CD4-positive, alpha-beta T cell treated with Interleukin-10 for 1 hour (primary cell): ENCODE results near the gene GREB1.

Experiments used
- DNase-seq: peaks from one replicate; pipeline ENCODE4 v3.0.0-alpha.2; 2020

The GREB1 gene

DNA sequence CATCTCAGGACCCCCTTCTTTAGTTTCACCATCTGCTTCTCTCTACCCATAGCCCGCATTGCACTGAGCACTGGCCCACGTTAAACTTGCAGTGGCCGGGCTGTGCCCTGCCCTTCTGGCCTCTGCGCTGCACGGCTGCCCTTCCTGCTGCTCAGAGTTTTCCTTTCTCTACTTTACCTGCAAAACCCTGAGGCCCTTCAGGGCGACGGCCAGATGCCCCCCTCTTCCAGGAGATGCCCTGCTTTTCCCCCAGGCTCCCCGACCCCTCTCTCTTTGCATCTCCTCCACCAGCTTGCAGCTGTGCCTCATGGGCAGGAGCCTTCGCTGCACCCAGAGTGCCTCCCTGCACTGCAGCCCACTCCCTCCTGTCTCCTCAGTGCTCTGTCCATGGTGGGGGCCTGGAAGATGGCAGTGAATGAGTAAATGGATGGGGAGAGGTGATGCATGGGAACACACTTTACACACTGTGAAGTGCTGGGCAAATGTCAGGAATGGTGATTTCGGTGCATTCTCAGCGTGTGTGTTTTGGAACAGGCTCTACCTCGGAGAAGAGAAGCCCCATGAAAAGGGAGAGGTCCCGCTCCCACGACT, 82.3 kb downstream of the GREB1 start:
- DNase-seq = no peak

DNA sequence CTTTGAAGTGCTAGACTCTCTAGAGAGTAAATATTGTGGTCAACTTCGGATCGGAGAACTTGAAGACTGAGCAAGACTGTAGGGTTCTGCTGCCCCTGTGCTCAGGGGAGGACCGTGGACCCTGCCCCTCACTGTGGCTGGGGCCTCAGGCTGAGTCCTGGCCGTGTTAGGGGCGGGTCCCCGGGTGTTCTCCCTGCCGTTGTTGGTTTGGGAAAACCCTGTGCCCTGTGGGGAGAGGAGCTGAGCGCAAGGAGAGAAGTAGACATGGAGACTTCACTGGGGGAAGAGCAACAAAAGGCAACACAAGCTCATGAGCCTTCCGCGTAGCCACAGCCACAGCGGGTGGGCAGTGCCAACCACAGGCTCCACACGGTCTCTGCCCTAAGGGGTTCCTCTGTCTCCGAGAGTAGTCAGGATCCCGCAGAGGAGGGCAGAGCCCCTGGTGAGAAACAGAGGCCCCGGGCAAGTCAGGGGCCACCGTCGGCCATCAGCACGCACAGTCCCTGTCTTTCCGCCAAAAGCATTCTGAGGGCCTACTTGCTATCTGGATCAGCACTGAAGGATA, 83.1 kb downstream of the GREB1 start:
- DNase-seq = no peak

DNA sequence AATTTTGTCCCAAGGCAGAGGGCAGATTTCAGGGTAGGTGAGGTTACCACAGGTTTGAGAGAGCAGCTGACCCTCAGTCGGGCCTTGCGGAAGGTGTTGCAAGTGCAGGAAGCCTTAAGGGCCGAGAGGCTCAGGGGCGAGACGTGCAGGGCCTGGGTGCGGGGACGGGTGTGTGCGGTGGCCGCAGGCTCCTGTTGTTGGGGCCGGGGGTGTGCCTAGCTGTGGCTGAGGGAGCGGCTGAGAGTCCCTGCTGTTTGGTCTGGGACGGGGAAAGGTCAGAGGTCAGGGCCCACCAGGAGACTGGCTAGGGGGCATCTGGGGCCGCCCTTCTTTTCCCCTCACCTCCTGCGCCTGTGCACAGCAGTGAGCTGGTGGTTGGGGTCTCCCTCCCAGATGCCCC, 83.7 kb downstream of the GREB1 start:
- no peak for DNase-seq

DNA sequence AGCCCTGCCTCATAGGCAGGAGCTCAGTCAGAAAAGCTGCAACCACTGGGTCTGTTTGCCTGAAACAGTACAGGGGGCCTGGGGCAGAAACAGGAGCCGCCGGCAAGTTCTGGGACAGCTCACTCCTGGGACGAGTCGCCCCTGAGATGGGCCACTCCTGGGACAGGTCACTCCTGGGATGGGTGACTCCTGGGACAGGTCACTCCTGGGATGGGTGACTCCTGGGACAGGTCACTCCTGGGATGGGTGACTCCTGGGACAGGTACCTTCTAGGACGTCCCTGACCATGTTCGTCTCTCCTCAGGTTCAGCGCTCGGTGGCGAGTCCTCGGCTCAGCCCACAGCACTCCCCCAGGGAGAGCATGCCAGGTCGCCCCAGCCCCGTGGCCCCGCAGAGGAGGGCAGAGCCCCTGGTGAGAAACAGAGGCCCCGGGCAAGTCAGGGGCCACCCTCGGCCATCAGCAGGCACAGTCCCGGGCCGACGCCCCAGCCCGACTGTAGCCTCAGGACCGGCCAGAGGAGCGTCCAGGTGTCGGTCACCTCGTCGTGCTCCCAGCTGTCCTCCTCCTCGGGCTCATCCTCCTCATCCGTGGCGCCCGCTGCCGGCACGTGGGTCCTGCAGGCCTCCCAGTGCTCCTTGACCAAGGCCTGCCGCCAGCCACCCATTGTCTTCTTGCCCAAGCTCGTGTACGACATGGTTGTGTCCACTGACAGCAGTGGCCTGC, 84.3 kb downstream of the GREB1 start:
- no peak for DNase-seq

DNA sequence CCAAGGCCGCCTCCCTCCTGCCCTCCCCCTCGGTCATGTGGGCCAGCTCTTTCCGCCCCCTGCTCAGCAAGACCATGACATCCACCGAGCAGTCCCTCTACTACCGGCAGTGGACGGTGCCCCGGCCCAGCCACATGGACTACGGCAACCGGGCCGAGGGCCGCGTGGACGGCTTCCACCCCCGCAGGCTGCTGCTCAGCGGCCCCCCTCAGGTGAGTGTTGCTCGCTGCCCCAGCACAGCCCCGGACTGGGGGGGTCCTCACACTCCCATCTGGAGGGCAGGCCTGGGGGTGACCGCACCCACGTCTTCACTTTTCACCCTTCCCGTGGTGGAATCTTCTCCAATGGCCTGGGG, 84.8 kb downstream of the GREB1 start:
- DNase-seq = no peak

DNA sequence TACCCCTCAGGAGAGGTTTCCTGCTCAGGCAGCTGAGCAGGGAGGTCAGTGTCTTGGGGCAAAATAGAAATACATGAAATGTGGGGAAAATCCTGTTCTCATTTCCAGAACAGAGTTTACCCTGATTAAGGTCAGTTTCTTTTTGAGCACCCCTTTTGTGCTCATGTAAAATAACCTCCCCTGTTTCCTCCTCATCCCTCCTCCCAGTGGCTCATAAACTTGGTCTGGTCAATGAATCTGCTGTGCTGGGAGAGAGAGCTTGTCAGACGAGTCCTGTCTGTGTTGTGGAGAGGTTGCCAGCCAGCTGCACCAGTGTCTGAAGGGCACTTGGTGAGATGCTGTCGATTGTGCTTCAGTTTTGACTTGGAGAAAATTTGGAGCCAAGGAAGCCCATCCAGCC, 87.6 kb downstream of the GREB1 start:
- no peak for DNase-seq

DNA sequence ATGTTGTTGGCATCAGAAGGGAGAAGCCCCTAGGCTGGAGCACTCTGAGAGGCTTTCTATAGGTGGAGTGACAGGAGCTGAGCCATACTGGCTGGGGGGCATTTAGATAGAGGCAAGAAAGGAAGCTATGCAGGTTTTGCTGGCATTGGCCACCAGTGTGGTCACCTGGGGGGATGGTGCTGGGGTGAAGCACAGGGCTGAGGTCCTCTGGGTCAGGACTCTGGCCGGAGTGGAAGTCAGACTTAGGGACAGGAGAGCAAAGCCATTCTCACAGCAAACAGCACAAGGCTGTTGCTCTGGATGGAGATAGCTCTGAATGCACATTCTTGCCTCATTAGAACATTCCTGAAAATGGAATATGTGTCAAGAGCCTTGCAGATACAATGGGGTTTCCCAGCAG, 88.8 kb downstream of the GREB1 start:
- DNase-seq = no peak

DNA sequence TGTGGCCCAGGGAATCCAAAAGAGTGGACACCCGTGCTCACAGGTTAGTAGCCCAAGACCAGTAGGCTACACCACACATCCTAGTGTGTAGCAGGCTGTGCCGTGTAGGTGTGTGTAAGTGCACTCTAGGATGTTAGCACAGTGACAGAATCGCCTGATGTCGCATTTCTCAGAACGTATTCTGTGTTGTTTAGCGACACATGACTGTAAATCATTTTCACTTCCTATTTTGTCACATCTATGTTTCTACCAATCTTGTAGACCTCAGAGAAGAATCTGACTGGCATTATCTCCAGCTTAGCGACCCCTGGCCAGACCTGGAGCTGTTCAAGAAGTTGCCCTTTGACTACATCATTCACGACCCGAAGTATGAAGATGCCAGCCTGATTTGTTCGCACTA, 91.0 kb downstream of the GREB1 start:
- DNase-seq = no peak

DNA sequence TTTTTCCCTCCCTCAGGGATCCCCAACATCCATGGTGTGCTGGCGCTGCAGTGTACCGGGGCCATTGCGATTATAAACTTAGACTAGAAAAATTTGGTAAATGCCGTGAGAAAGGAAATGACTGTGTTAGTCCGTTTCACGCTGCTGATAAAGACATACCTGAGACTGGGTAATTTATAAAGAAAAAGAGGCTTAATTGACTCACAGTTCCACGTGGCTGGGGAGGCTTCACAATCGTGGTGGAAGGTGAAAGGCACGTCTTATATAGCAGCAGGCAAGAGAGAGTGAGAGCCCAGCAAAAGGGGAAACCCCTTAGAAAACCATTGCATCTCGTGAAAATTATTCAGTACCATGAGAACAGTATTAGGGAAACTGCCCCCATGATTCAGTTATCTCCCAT, 91.8 kb downstream of the GREB1 start:
- no peak for DNase-seq

DNA sequence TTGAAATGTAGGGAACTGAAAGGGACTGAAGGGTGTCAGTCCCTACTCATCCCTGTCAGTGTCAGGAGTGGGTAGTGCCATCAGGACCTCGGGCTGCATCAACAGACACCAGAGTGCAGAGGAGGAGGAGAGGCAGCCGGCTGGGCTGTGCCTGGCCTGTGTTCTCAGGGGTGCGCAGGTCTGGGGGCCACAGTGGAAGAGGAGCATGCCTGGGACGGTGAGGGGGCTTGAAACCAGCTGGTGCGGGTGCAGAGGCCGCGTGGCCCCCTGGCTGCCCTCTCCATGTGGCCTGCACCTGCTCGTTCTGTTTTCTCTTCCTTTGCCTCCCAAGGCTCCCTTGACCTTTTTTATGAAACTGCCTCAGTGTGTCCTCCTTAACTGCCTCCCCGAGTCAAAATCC, 94.8 kb downstream of the GREB1 start:
- DNase-seq = no peak

DNA sequence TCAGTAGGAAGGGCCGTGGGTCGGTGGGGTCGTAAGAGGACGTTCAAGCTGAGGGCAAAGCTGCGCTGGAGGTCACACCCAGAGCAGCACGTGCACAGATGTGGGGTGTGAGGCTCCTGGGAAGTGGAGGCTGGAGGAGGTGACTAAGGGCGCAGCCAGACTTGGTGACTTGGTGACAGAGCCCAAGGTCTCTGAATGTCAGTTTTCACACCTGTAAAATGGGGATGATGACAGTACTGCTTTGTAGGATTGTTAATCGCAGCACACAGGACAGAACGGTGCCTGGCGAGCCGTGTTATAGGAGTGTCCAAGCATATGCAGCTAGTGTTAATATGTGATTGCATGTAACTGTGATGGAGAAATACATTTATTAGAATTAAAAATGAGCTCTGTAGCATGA, 95.4 kb downstream of the GREB1 start:
- no peak for DNase-seq

DNA sequence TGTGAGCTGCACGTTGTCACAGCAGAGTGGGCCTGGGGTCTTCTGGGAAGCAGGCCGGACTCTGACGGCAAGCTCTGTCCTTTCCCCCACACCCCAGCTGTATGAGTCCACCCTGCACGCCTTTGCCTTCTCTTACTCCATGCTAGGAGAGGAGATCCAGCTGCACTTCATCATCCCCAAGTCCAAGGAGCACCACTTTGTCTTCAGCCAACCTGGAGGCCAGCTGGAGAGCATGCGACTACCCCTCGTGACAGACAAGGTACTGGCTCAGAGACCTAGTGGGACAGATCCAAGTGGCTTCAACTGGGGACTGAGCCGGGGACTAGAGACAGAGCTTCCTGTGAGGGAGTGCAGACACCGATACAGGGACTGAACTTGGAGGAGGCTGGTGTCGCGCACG, 96.0 kb downstream of the GREB1 start:
- DNase-seq = no peak

DNA sequence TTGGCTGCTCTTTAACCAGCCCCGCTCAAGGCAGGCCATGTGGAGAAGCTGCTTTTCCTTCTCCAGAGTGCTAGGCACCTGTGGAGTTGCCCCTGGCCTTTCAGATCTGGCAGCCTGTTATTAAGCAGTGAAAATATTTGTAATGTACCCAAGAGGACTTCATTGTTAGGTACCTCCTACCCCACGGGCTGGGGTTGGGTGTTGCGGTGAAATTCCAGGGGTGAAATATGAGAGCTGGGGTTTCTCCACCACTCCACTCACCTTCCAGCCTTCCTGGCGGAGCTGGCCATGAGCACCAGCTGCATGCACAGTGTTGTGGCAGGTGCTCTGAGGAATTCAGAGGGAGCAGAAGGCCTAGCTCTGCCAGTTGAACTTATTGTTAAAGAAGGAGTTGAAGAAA, 97.0 kb downstream of the GREB1 start:
- DNase-seq = no peak

DNA sequence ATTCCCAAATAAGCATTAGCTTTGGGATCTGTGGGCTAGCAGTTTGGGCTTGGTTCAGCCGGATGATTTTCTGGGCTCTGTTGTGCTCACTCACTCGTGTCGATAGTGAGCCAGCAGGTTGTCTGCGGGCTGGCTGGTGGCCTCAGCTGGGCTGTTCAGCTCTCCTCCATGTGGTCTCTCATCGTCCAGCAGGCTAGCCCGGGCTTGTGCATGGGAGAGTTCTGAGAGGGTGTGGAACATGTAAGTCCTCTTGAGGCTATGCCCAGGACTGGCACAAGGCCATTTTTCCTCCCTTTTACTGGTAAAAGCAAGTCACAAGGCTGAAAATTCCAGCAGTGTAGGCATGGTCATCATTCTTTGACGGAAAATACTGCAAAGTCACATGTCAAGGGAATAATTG, 97.6 kb downstream of the GREB1 start:
- no peak for DNase-seq

DNA sequence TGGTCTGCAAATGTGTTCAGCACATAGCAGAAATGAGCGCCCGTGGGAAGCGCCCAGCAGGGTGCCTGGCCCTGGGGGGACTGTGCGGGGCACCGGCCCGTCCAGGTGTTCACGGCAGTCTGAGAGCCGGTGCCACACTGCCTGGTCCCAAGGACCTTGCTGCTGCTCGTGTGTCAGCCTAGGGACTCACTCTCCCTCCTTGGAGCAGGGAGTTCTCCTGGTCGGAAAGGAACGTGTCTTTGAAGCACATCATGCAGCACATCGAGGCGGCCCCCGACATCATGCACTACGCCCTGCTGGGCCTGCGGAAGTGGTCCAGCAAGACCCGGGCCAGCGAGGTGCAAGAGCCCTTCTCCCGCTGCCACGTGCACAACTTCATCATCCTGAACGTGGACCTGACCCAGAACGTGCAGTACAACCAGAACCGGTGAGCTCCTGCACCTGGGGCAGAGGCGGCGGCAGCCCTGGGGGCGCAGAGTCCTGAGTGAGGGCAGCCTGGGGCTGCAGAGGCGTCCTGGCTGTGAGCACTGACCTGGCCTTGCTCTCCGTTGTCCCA, 100.2 kb downstream of the GREB1 start:
- no peak for DNase-seq

DNA sequence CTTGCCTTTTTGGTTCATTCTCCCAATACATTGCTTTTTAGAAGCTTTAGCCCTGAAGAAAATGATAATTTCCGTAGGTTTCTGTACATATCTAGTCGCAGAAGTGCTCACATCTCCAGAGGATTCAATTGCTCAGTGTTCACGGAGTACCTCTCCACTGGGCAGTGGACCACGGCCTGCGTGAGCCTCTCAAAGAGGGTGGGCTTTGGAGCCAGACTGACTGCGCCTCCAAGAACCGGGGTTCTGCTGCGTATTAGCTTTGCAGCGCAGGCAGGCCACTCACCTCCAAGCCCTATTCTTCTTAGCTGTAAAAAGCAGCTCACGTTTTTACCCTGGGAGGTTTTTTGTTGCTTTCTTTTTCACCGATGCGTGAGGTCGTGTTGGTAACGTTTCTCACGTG, 100.7 kb downstream of the GREB1 start:
- no peak for DNase-seq

DNA sequence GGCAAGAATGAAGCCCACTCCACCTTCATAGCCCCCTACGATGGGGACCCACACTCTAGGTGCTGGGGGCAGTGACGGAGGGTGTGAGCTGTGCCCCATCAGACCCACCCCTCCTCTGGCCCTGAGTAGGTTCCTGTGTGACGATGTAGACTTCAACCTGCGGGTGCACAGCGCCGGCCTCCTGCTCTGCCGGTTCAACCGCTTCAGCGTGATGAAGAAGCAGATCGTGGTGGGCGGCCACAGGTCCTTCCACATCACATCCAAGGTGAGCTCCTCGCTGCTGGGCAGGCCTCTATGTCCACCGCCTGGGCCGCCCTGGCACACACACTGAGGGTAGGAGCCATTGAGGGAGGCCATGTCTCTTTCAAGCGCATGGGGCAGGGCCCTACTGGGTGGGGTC, 101.3 kb downstream of the GREB1 start:
- DNase-seq = no peak

DNA sequence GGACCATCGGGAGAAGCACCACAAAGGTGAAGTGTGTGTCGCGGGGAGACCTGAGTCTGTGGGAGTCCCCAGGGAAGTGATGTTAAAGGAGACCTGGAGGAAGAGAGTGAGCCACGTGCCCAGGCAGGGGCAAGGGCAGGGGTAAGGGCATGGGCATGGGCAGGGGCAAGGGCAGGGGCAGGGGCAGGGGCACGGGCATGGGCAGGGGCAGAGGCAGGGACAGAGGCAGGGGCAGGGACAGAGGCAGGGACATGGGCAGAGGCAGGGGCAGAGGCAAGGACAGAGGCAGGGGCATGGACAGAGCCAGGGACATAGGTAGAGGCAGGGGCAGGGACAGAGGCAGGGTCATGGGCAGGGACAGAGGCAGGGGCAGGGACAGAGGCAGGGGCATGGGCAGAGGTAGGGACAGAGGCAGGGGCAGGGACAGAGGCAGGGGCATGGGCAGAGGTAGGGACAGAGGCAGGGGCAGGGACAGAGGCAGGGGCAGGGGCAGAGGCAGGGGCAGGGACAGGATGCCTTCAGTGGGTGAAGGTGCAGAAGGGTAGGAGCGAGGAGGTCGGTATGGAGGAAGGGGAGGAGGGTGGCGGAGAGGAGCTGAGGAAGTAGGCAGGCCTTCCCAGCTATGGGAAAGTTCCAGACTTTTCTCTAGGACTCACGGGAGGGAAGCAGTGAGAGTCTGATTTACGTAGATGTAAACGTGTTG, 102.9 kb downstream of the GREB1 start:
- DNase-seq = no peak

DNA sequence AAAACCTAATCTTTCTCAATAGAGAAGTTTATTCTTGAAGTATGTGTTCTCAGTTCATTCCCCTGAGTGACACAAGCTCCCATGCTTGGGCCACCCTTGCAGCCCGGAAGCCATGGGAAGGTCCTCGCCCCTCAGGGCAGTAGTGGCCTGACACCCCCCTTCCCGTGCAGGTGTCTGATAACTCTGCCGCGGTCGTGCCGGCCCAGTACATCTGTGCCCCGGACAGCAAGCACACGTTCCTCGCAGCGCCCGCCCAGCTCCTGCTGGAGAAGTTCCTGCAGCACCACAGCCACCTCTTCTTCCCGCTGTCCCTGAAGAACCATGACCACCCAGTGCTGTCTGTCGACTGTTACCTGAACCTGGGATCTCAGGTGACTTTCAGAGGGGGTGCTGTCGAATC, 103.7 kb downstream of the GREB1 start:
- no peak for DNase-seq

DNA sequence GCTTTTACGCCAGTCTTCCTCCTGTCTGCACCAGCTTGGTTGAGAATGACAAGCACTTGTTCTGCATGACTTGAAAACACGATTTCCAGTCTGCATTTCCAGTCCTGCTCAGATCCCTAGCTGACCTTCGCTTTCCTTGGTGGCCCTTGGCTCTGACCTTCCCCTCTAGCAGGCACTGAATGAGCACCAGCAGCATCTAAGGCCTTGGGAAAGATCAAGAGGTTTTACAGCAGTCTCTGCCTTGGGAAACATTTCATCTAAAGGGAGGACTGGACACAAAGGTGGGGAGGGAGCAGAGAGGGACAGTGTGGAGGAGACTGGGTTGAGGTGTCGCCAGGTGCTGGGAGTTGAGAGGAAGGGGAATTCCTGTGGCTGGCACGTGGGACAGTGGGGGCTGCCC, 105.7 kb downstream of the GREB1 start:
- no peak for DNase-seq

DNA sequence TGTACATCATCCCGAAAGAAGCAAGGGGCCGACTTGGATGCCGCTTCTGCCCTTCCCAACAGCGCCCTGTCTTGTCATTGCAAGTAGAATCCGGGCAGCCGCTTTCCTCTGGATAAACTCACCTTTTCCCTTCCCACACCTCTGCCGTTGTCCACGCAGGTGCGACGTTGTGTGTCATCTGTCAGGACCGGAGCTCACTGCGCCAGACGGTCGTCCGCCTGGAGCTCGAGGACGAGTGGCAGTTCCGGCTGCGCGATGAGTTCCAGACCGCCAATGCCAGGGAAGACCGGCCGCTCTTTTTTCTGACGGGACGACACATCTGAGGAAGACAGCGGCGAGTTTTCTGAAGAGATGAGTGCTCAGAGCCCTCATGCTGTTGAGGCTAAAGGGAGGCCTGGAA, 106.3 kb downstream of the GREB1 start:
- no peak for DNase-seq

DNA sequence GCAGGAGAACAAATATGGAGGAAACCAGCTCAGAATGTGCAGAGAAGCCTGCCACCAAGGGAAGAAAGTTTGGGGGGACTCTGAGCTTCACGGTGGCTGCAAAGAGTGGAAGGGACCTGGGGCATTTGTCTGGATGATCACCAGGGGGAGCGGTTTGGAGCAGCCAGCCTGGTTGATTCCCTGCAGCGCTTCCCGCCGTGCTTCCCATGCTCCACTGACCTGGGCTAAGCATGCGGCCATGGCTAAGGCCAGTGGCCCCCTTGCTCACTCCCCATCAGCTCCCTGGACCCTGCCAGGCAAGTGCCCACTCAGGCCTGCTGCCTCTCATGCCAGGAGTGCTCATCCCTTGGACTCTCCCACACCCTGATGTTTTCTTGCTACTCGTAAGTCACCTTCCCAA, 109.1 kb downstream of the GREB1 start:
- no peak for DNase-seq

DNA sequence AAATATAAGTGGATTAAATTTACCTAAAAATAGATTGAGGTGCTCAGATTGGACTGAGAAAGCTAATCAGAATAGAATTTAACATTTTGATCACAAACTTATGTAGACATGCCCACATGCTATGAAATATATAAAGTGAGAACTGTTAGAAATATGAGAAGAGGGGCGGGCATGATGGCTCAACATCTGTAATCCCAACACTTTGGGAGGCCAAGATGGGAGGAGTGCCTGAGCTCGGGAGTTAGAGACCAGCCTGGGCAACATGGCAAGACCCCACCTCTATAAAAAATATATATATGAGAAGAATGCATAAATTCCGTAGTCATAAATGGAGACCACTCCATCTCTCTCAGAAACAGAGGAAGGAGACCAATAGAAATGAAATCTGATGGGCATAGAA, 110.4 kb downstream of the GREB1 start:
- DNase-seq = no peak

DNA sequence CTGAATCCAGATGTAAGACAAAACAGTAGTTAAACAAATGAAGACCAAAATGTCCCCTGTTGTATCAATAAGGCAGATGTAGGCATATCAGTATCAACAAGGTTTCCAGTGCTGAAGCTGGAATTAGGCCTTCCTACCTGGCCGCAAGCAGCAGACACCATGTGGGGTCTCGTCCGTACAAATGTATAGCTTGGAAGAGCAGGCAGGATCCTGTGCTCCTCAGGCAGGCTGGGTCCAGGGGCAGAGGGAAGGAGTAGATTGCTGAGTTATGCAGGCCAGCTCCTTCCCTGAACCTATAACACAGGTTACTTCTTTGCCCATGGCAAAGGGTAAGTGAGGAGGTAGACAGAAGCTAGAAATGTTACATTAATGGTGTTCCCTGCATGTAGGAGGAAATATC, 112.7 kb downstream of the GREB1 start:
- no peak for DNase-seq
